Spleen (tissue), 11 donors: ENCODE results near the gene APEH. TPM values are rescaled to one million over a fixed set of nuclear protein-coding genes. Genes with fewer than 3 reads are reported as not detected.

Experiments used
- DNase-seq: peaks from one replicate; pipeline ENCODE4 v3.0.0-alpha.2; 2020
- H3K27ac ChIP-seq, 8 donors: fragments of 200-600 bp; sonication (generic) in 7 of 8; 1 replicate in 4 of 8; 2 replicates in 4 of 8; pipeline versions ENCODE4 v1.5.0 to v1.8.0; 2016 to 2021; ENCODE audit warnings: inconsistent platforms in 4 of 8, mild to moderate bottlenecking in 4 of 8, moderate library complexity in 1 of 8
- H3K27me3 ChIP-seq, 7 donors: fragments of 200-600 bp; sonication (generic) in 6 of 7; replicated peaks in 1 of 7; 1 replicate in 4 of 7; 2 replicates in 3 of 7; pipeline versions ENCODE4 v1.5.0 to v1.8.0; 2016 to 2021; ENCODE audit warnings: inconsistent platforms in 3 of 7, mild to moderate bottlenecking in 1 of 7
- H3K36me3 ChIP-seq, 6 donors: fragments of 200-600 bp; sonication (generic) in 5 of 6; 1 replicate in 4 of 6; 2 replicates in 2 of 6; pipeline versions ENCODE4 v1.5.0 to v1.8.0; 2016 to 2021; ENCODE audit warnings: inconsistent platforms in 2 of 6
- H3K4me1 ChIP-seq, 6 donors: fragments of 200-600 bp; sonication (generic) in 5 of 6; 1 replicate in 3 of 6; 2 replicates in 3 of 6; pipeline versions ENCODE4 v1.5.0 to v1.8.0; 2016 to 2021; ENCODE audit warnings: inconsistent platforms in 3 of 6
- H3K4me3 ChIP-seq, 8 donors: fragments of 200-600 bp; sonication (generic) in 7 of 8; 1 replicate in 4 of 8; 2 replicates in 4 of 8; pipeline versions ENCODE4 v1.5.0 to v1.8.0; 2016 to 2021; ENCODE audit warnings: inconsistent platforms in 4 of 8, mild to moderate bottlenecking in 4 of 8, moderate library complexity in 2 of 8
- H3K9me3 ChIP-seq, 8 donors: fragments of 200-600 bp; sonication (generic) in 7 of 8; 1 replicate in 4 of 8; 2 replicates in 4 of 8; pipeline versions ENCODE4 v1.5.0 to v1.8.0; 2016 to 2021; ENCODE audit warnings: inconsistent platforms in 4 of 8
- POLR2A ChIP-seq, 3 donors: fragments of 450-650 bp; IDR thresholded peaks; one replicate each; pipeline ENCODE4 v1.5.1; 2017; ENCODE audit warnings: antibody characterized with exemption in 3 of 3, mild to moderate bottlenecking in 1 of 3
- POLR2AphosphoS5 ChIP-seq, 3 donors: sonication (generic); formaldehyde crosslinking; IDR thresholded peaks; one replicate each; pipeline ENCODE4 v1.5.1; 2017; ENCODE audit warnings: antibody characterized with exemption in 3 of 3
- WGBS, 5 donors: extraction: QIAGEN DNeasy Blood & Tissue Kit in 3 of 5; methylation state at CpG; one replicate each; pipeline versions ENCODE4 v1.1.5 to v1.1.7; 2013 to 2018; 5-methylcytosine and 5-hydroxymethylcytosine counted together
- intact Hi-C: fragments of 100-400 bp; cut with DNase I; formaldehyde crosslinking; loops from one replicate; pipeline ENCODE4 v1.15.0; 2023; ENCODE audit warnings: low total_unique reads
- polyA plus RNA-seq, 3 donors: library from polyadenylated mRNA; stranded (reverse); fragments of 200-250 nt; gene quantifications; one replicate each; pipeline ENCODE4 v1.2.1, GENCODE V29; 2013
- total RNA-seq, 7 donors: library from RNA; depleted of rRNA in 3 of 7; stranded (reverse); fragments of >200 nt in 3 of 7; fragmentation: NEBNext Ultra II Directional in 4 of 7; extraction: Animal tissue kit (Norgen Biotek cat#: 25700) in 4 of 7; gene quantifications; one replicate each; pipeline versions ENCODE4 v1.1.0 to v1.2.1, GENCODE V29; 2016 to 2021
- TF ChIP-seq, protein P1 (sequence below), 11 experiments: fragments of 200-600 bp in 7 of 11; fragments of 450-650 bp in 4 of 11; sonication (generic) in 4 of 11; IDR thresholded peaks in 8 of 11; conservative IDR thresholded peaks in 3 of 11; 1 replicate in 7 of 11; 2 replicates in 4 of 11; pipeline versions ENCODE4 v1.4.0 to v1.8.0; 2016 to 2021; ENCODE audit warnings: antibody characterized with exemption in 11 of 11, inconsistent platforms in 4 of 11, mild to moderate bottlenecking in 1 of 11
- donor health status: healthy with polysubstance abuse.
- donor health status: DM: no; HTN: no; CAD: no; lungs with moderate emphysema.
- donor health status: DM: no; HTN: no; CAD: no.
- donor health status: Bipolar disorder and iron deficiency.
- donor health status: healthy.
- donor health status: DM: no; HTN: no; CAD: no.
- donor health status: DM: yes; HTN: yes; CAD: no.

APEH gene
- total and polyA plus RNA-seq, 10 donors, result 29.6 to 89.5 (median 66.2) TPM

DNA sequence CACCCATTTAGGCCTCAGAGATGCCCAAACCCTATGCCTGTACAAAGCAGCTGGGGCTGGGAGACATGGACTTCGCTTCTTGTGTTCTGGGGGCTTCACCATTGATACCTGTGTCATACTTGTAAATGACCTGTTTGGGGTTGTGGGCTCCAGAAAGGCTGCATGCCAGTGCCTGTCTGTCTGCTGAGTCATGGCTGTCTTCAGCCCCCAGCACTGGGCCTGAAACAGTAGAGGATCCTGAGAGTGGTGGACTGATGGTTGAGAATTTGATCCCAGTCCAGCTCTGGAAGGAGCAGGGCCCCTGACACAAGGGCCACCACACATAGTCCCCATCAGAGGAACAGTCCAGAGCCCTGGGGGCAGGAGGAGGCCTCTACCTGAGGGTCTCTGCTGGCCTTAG is 24.6 kb upstream of the APEH start:
- Histone ChIP-seq H3K27ac (no peak overlapping the region), H3K36me3 (no peaks in the 10 kb centered on the region), H3K4me1 (no peaks in the 10 kb centered on the region), H3K9me3 (no peaks in the 10 kb centered on the region), H3K27me3 (no peaks in the 10 kb centered on the region), H3K4me3 (no peak overlapping the region)
- no peak for DNase-seq
- TF ChIP-seq, protein P1, sequence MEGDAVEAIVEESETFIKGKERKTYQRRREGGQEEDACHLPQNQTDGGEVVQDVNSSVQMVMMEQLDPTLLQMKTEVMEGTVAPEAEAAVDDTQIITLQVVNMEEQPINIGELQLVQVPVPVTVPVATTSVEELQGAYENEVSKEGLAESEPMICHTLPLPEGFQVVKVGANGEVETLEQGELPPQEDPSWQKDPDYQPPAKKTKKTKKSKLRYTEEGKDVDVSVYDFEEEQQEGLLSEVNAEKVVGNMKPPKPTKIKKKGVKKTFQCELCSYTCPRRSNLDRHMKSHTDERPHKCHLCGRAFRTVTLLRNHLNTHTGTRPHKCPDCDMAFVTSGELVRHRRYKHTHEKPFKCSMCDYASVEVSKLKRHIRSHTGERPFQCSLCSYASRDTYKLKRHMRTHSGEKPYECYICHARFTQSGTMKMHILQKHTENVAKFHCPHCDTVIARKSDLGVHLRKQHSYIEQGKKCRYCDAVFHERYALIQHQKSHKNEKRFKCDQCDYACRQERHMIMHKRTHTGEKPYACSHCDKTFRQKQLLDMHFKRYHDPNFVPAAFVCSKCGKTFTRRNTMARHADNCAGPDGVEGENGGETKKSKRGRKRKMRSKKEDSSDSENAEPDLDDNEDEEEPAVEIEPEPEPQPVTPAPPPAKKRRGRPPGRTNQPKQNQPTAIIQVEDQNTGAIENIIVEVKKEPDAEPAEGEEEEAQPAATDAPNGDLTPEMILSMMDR (IDR thresholded peaks at IDR 0.05 in 8 of 11, conservative IDR thresholded peaks at IDR 0.05 in 3 of 11), result no peak
- TF ChIP-seq POLR2AphosphoS5 (IDR thresholded peaks at IDR 0.05) (no peak), POLR2A (IDR thresholded peaks at IDR 0.05) (no peak)
- 82 to 100% (median 92%) methylated on average over 1 of the region's 1 CpG for WGBS, 5 donors
- intact Hi-C loops, result no loop called here

GRCh38 chr3:49650177-49650576 is 24.0 kb upstream of the APEH start:
- H3K9me3 ChIP-seq, result no peaks in the 10 kb centered on the region
- H3K4me3 ChIP-seq, result no peak overlapping the region
- no peak overlapping the region for H3K27ac ChIP-seq
- no peaks in the 10 kb centered on the region for H3K27me3 ChIP-seq
- TF ChIP-seq POLR2A (IDR thresholded peaks at IDR 0.05) (no peak), POLR2AphosphoS5 (IDR thresholded peaks at IDR 0.05) (no peak)
- TF ChIP-seq, protein P1 (IDR thresholded peaks at IDR 0.05 in 8 of 11, conservative IDR thresholded peaks at IDR 0.05 in 3 of 11), result no peak
- H3K4me1 ChIP-seq, result no peaks in the 10 kb centered on the region
- WGBS, 5 donors, result 57 to 64% (median 63%) methylated on average over 1 of the region's 1 CpG
- no peak for DNase-seq
- H3K36me3 ChIP-seq, result no peaks in the 10 kb centered on the region
- intact Hi-C loops, result no loop called here

- Histone ChIP-seq H3K36me3 (no peaks in the 10 kb centered on the region), H3K4me3 (no peak overlapping the region), H3K9me3 (no peaks in the 10 kb centered on the region), H3K27ac (no peak overlapping the region), H3K27me3 (no peaks in the 10 kb centered on the region), H3K4me1 (no peaks in the 10 kb centered on the region)
- 73 to 89% (median 76%) methylated on average over 5 to 8 of the region's 8 CpGs for WGBS, 5 donors
- no peak for TF ChIP-seq POLR2AphosphoS5 (IDR thresholded peaks at IDR 0.05)
- TF ChIP-seq, protein P1 (IDR thresholded peaks at IDR 0.05 in 8 of 11, conservative IDR thresholded peaks at IDR 0.05 in 3 of 11), result no peak
- no peak for TF ChIP-seq POLR2A (IDR thresholded peaks at IDR 0.05)
- DNase-seq, result no peak
- intact Hi-C loops, result no loop called here
Observed at GRCh38 chr3:49650637-49651036, 23.5 kb upstream of the APEH start.

- Histone ChIP-seq H3K27ac (no peak overlapping the region), H3K4me1 (no peaks in the 10 kb centered on the region), H3K4me3 (no peak overlapping the region), H3K9me3 (no peaks in the 10 kb centered on the region), H3K27me3 (peaks cover 0 to 10% (median 0%) of the 10 kb centered on the region in 7 donors), H3K36me3 (no peaks in the 10 kb centered on the region)
- TF ChIP-seq POLR2AphosphoS5 (IDR thresholded peaks at IDR 0.05) (no peak), POLR2A (IDR thresholded peaks at IDR 0.05) (no peak)
- TF ChIP-seq, protein P1 (IDR thresholded peaks at IDR 0.05 in 8 of 11, conservative IDR thresholded peaks at IDR 0.05 in 3 of 11), result no peak
- 88 to 92% (median 91%) methylated on average over 32 to 36 of the region's 36 CpGs for WGBS, 5 donors
- DNase-seq, result no peak
- intact Hi-C loops, result no loop called here
Observed at GRCh38 chr3:49652218-49652902, 21.8 kb upstream of the APEH start.
